ENCODE results near the gene DENND5B.

DNA sequence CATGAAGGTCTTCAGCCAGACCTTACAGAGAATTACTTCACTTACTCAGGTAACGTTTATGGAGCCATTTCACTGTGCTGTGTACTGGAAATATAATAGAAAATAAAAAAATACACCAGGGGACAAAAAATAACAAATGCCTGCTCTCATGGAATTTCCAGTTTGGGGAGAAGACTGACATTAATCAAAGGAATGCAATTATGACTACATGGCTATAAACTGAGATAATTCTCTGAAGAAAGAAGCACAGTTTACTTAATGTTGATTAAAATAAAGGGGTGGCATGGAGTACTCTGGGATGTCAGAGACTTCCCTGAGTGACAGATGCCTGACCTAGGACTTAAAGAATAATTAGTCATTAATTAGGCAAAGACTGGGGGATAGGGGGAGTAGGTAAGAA is 59.0 kb downstream of the DENND5B start:
- TF ChIP-seq, protein P1, sequence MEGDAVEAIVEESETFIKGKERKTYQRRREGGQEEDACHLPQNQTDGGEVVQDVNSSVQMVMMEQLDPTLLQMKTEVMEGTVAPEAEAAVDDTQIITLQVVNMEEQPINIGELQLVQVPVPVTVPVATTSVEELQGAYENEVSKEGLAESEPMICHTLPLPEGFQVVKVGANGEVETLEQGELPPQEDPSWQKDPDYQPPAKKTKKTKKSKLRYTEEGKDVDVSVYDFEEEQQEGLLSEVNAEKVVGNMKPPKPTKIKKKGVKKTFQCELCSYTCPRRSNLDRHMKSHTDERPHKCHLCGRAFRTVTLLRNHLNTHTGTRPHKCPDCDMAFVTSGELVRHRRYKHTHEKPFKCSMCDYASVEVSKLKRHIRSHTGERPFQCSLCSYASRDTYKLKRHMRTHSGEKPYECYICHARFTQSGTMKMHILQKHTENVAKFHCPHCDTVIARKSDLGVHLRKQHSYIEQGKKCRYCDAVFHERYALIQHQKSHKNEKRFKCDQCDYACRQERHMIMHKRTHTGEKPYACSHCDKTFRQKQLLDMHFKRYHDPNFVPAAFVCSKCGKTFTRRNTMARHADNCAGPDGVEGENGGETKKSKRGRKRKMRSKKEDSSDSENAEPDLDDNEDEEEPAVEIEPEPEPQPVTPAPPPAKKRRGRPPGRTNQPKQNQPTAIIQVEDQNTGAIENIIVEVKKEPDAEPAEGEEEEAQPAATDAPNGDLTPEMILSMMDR (IDR thresholded peaks at IDR 0.05), result no peak
- no peak for TF ChIP-seq POLR2AphosphoS5 (IDR thresholded peaks at IDR 0.05)
